PC-3 (cell line): ENCODE results near the gene TMEM221. TPM values are rescaled to one million over a fixed set of nuclear protein-coding genes. Genes with fewer than 3 reads are reported as not detected.

Source experiments
- ATAC-seq: fragments of 200-7000 bp; cut with Tn5 transposase; 2 replicates; pipeline ENCODE4 v1.9.1; 2020; ENCODE audit warnings: mild to moderate bottlenecking, moderate library complexity
- BruUV-seq: library from RNA; stranded (reverse); fragments of 400-500 nt; replicated peaks from 2 replicates; lab custom pipeline; 2021; lab: Mats Ljungman, UMichigan
- CTCF ChIA-PET: fragments of 300-600 bp; sonication (Branson Sonifier 250); formaldehyde crosslinking; loops from one replicate; lab custom pipeline; 2022; ENCODE audit warnings: antibody characterized with exemption; lab: Charles Lee
- POLR2A ChIA-PET: fragments of 300-600 bp; sonication (Branson Sonifier 250); formaldehyde crosslinking; loops from one replicate; lab custom pipeline; 2022; ENCODE audit warnings: antibody characterized with exemption; ENCODE audit not compliant: unreplicated experiment; lab: Charles Lee
- DNase-seq: peaks from one replicate; pipeline ENCODE4 v3.0.0-alpha.2; 2015
- H2AFZ ChIP-seq: fragments of 300-600 bp; sonication (generic); 2 replicates; pipeline ENCODE4 v1.6.0; 2016; ENCODE audit warnings: antibody characterized with exemption, low read length
- H3F3A ChIP-seq: fragments of 300-600 bp; sonication (generic); one replicate; pipeline ENCODE4 v1.6.0; 2017; ENCODE audit warnings: antibody characterized with exemption, low read length, control low read depth, mild to moderate bottlenecking; ENCODE audit not compliant: unreplicated experiment
- H3K27ac ChIP-seq: fragments of 300-600 bp; sonication (generic); 2 replicates; pipeline ENCODE4 v1.5.1; 2016; ENCODE audit warnings: mild to moderate bottlenecking, low read length
- H3K27me3 ChIP-seq: fragments of 300-600 bp; sonication (generic); 2 replicates; pipeline ENCODE4 v1.6.1; 2016; ENCODE audit warnings: low read length, mixed read lengths
- H3K36me3 ChIP-seq: fragments of 300-600 bp; sonication (generic); 2 replicates; pipeline ENCODE4 v1.6.1; 2016; ENCODE audit warnings: low read depth, mixed run types, low read length, mixed read lengths
- H3K4me1 ChIP-seq: fragments of 300-600 bp; sonication (generic); 2 replicates; pipeline ENCODE4 v1.5.1; 2016; ENCODE audit warnings: low read length; ENCODE audit not compliant: insufficient read depth
- H3K4me2 ChIP-seq: fragments of 300-600 bp; sonication (generic); 2 replicates; pipeline ENCODE4 v1.6.0; 2016; ENCODE audit warnings: low read length
- H3K4me3 ChIP-seq: fragments of 300-600 bp; sonication (generic); 2 replicates; pipeline ENCODE4 v1.5.1; 2016; ENCODE audit warnings: mild to moderate bottlenecking, low read length, mixed read lengths
- H3K79me2 ChIP-seq: fragments of 300-600 bp; sonication (generic); 2 replicates; pipeline ENCODE4 v1.6.1; 2017; ENCODE audit warnings: low read length, mixed read lengths
- H3K9ac ChIP-seq: fragments of 300-600 bp; sonication (generic); 2 replicates; pipeline ENCODE4 v1.6.0; 2016; ENCODE audit warnings: mild to moderate bottlenecking, low read length
- H3K9me2 ChIP-seq: fragments of 300-600 bp; sonication (generic); replicated peaks from 2 replicates; pipeline ENCODE4 v1.6.1; 2016; ENCODE audit warnings: mixed run types, low read length, mixed read lengths
- H3K9me3 ChIP-seq: fragments of 300-600 bp; sonication (generic); 2 replicates; pipeline ENCODE4 v1.6.1; 2016; ENCODE audit warnings: low read length, mixed read lengths
- H4K20me1 ChIP-seq: fragments of 300-600 bp; sonication (generic); 2 replicates; pipeline ENCODE4 v1.6.1; 2016; ENCODE audit warnings: low read length, mixed read lengths
- CTCF ChIP-seq: fragments of 300-600 bp; sonication (generic); conservative IDR thresholded peaks from 2 replicates; pipeline ENCODE4 v1.5.1; 2017; ENCODE audit warnings: antibody characterized with exemption, low read depth, mild to moderate bottlenecking, low read length
- EZH2 ChIP-seq: fragments of 300-600 bp; sonication (generic); IDR thresholded peaks from one replicate; pipeline ENCODE4 v1.6.1; 2017; ENCODE audit warnings: antibody characterized with exemption, mild to moderate bottlenecking, low read length; ENCODE audit not compliant: unreplicated experiment
- EZH2phosphoT487 ChIP-seq: fragments of 300-600 bp; sonication (generic); IDR thresholded peaks from 2 replicates; pipeline ENCODE4 v1.6.1; 2018; ENCODE audit warnings: mild to moderate bottlenecking, antibody characterized with exemption, low read length, borderline replicate concordance
- intact Hi-C: fragments of 100-400 bp; cut with micrococcal nuclease; formaldehyde crosslinking; loops from 2 replicates; pipeline ENCODE4 v1.9.0; 2023
- total RNA-seq: library from RNA; depleted of rRNA; stranded (reverse); fragments of >200 nt; gene quantifications from 2 replicates; pipeline ENCODE4 v1.2.3, GENCODE V29; 2014

TMEM221 gene
- total RNA-seq, 1 experiment from 2014 or later: 3.0 TPM

- CTCF ChIA-PET: no interaction called here
- Histone ChIP-seq H3K27ac (no peak overlapping the region), H4K20me1 (no peaks in the 10 kb centered on the region), H2AFZ (no peak overlapping the region), H3K4me3 (no peak overlapping the region), H3F3A (no peaks in the 10 kb centered on the region), H3K9ac (no peak overlapping the region), H3K4me2 (no peak overlapping the region), H3K79me2 (no peaks in the 10 kb centered on the region), H3K36me3 (no peaks in the 10 kb centered on the region), H3K27me3 (no peaks in the 10 kb centered on the region), H3K9me3 (no peaks in the 10 kb centered on the region), H3K4me1 (no peaks in the 10 kb centered on the region), H3K9me2 (no peaks in the 10 kb centered on the region)
- TF ChIP-seq EZH2phosphoT487 (no peak), CTCF (no peak), EZH2 (no peak)
- POLR2A ChIA-PET: no interaction called here
- intact Hi-C loops: no loop called here
- no TSS peak for BruUV-seq
- DNase-seq: no peak
- no peak for ATAC-seq
Measured at GRCh38 chr19:17436094-17436873, 12.2 kb downstream of the TMEM221 start.

GRCh38 chr19:17435218-17435617 is 13.2 kb downstream of the TMEM221 start:
- Histone ChIP-seq H2AFZ (no peak overlapping the region), H3K4me2 (no peak overlapping the region), H3K4me3 (no peak overlapping the region), H3K79me2 (no peaks in the 10 kb centered on the region), H3K36me3 (no peaks in the 10 kb centered on the region), H3K4me1 (no peaks in the 10 kb centered on the region), H3F3A (no peaks in the 10 kb centered on the region), H3K9me3 (no peaks in the 10 kb centered on the region), H3K27me3 (no peaks in the 10 kb centered on the region), H3K9me2 (no peaks in the 10 kb centered on the region), H3K27ac (no peak overlapping the region), H3K9ac (no peak overlapping the region), H4K20me1 (no peaks in the 10 kb centered on the region)
- CTCF ChIA-PET: no interaction called here
- TF ChIP-seq CTCF: no peak
- TF ChIP-seq EZH2: no peak
- no peak for TF ChIP-seq EZH2phosphoT487
- ATAC-seq (no peak), DNase-seq (no peak)
- BruUV-seq: no TSS peak
- POLR2A ChIA-PET: no interaction called here
- intact Hi-C loops: no loop called here

DNA sequence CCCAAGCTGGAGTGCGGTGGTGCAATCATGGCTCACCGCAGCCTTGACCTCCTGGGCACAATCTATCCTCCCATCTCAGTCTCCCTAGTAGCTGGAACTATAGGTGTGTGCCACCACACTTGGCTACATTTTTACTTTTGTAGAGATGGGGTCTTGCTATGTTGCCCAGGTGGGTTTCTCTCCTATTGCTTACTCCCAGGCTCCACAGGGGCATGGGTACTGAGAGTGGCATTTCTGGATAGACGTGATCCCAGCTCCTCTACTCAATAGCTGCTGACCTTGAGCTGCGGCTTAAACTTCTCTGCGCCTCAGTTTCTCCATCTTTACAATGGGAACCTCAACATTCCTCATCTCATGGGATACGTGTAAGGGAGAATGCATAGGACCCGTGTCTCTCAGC is 17.1 kb downstream of the TMEM221 start:
- no peak overlapping the region for H3K27ac ChIP-seq
- ATAC-seq: no peak
- no peak for TF ChIP-seq CTCF
- no peak for TF ChIP-seq EZH2
- TF ChIP-seq EZH2phosphoT487: no peak

More for the DNA sequence above, 17.1 kb downstream of the TMEM221 start:
- CTCF ChIA-PET: interaction anchor here (0.6 kb wide), 1 partner anchor 1365 kb away, joined by 5 read pairs; no protein-coding TSS in a partner anchor
- Histone ChIP-seq H3K27me3 (no peaks in the 10 kb centered on the region), H3K9me3 (no peaks in the 10 kb centered on the region), H3K9me2 (no peaks in the 10 kb centered on the region), H3F3A (no peaks in the 10 kb centered on the region), H3K4me3 (no peak overlapping the region), H4K20me1 (no peaks in the 10 kb centered on the region), H3K36me3 (no peaks in the 10 kb centered on the region), H3K9ac (no peak overlapping the region), H2AFZ (no peak overlapping the region), H3K4me2 (no peak overlapping the region), H3K4me1 (no peaks in the 10 kb centered on the region), H3K79me2 (no peaks in the 10 kb centered on the region)
- no peak for DNase-seq
- no TSS peak for BruUV-seq
- intact Hi-C loops: no loop called here
- POLR2A ChIA-PET: no interaction called here
